NOMO-1 (cell line): ENCODE data around the gene LDAF1.
"Not testable (repeated sequence)": the region's sequence is repeated elsewhere in the genome, so short reads cannot be mapped to it uniquely, and the experiment has no call there.

Experiments
- DNase-seq, 2 experiments: peaks; one replicate each; lab custom pipeline; 2025; ENCODE audit not compliant: unreplicated experiment in 2 of 2; lab: John Stamatoyannopoulos, UW

Gene LDAF1

GRCh38 chr16:21194771-21195301 is 36.4 kb downstream of the LDAF1 start:
- DNase-seq, result no peak

GRCh38 chr16:21195330-21195729 is 36.9 kb downstream of the LDAF1 start:
- not testable (repeated sequence) for DNase-seq

GRCh38 chr16:21197112-21197511 is 38.6 kb downstream of the LDAF1 start:
- DNase-seq, result peak; percentile 46 to 83

GRCh38 chr16:21197621-21198020 is 39.1 kb downstream of the LDAF1 start:
- no peak for DNase-seq

GRCh38 chr16:21199607-21200218 is 41.2 kb downstream of the LDAF1 start:
- DNase-seq, result no peak

- no peak for DNase-seq
These were observed 44.8 kb downstream of the LDAF1 start for GRCh38 chr16:21203155-21203797.

- DNase-seq, result no peak
These were observed 46.8 kb downstream of the LDAF1 start for GRCh38 chr16:21205303-21205702.

GRCh38 chr16:21206550-21206949 is 48.1 kb downstream of the LDAF1 start:
- no peak for DNase-seq

GRCh38 chr16:21208446-21209230 is 50.2 kb downstream of the LDAF1 start:
- DNase-seq, result no peak

- no peak for DNase-seq
These were observed 53.0 kb downstream of the LDAF1 start, which contains the start of gene ZP2 for GRCh38 chr16:21211486-21211885. TSS of gene ZP2 (minus strand) at chr16:21211574. CDS start at chr16:21211547, 27 bp downstream.

- no peak for DNase-seq
These were observed 55.6 kb downstream of the LDAF1 start for GRCh38 chr16:21214086-21214485.

GRCh38 chr16:21217121-21217520 is 58.6 kb downstream of the LDAF1 start:
- DNase-seq, result no peak

GRCh38 chr16:21218153-21218552 is 59.7 kb downstream of the LDAF1 start:
- peak; percentile 36 to 57 for DNase-seq

- no peak for DNase-seq
These were observed 61.1 kb downstream of the LDAF1 start for GRCh38 chr16:21219551-21219950.

GRCh38 chr16:21222495-21223337 is 64.2 kb downstream of the LDAF1 start:
- no peak for DNase-seq

GRCh38 chr16:21223787-21224186 is 65.3 kb downstream of the LDAF1 start:
- DNase-seq, result no peak

GRCh38 chr16:21224800-21225199 is 66.3 kb downstream of the LDAF1 start:
- no peak for DNase-seq

GRCh38 chr16:21226749-21227148 is 68.3 kb downstream of the LDAF1 start:
- no peak for DNase-seq

GRCh38 chr16:21227866-21228265 is 69.4 kb downstream of the LDAF1 start:
- DNase-seq, result peak; percentile 16 to 51

- DNase-seq, result no peak
These were observed 69.9 kb downstream of the LDAF1 start for GRCh38 chr16:21228361-21228872.
